Dendritic cell treated with granulocyte-macrophage colony-stimulating factor and Interleukin-4, amounts not matched to agents 40 ng/mL and 50 ng/mL, for 4 days (primary cell): Measurements from ENCODE around the gene COX6A2.

ENCODE experiments used
- H3K27ac Mint-ChIP-seq: one replicate; pipeline ENCODE4 v1.8.0; 2022; ENCODE audit warnings: mild to moderate bottlenecking, mixed read lengths
- H3K27me3 Mint-ChIP-seq: one replicate; pipeline ENCODE4 v1.8.0; 2022; ENCODE audit warnings: mild to moderate bottlenecking, mixed read lengths
- H3K36me3 Mint-ChIP-seq: one replicate; pipeline ENCODE4 v1.8.0; 2022; ENCODE audit warnings: low read depth, mixed read lengths
- H3K4me1 Mint-ChIP-seq: one replicate; pipeline ENCODE4 v1.8.0; 2022; ENCODE audit warnings: low read depth, mixed read lengths
- H3K4me3 Mint-ChIP-seq: one replicate; pipeline ENCODE4 v1.8.0; 2022; ENCODE audit warnings: mild to moderate bottlenecking, moderate library complexity, mixed read lengths
- H3K9me3 Mint-ChIP-seq: one replicate; pipeline ENCODE4 v1.8.0; 2022; ENCODE audit warnings: mixed read lengths
- intact Hi-C: fragments of 100-400 bp; cut with micrococcal nuclease; formaldehyde crosslinking; loops from one replicate; pipeline ENCODE4 v1.15.0; 2022

Gene COX6A2

GRCh38 chr16:31428279-31428597 lies at the start of gene COX6A2:
COX6A2 (minus strand) TSS chr16:31428360; CDS start chr16:31428325, 35 bp downstream.
- peaks cover 35% of the 10 kb centered on the region for H3K27me3 Mint-ChIP-seq
- H3K4me3 Mint-ChIP-seq = peak within 1 kb of the TSS; percentile 69
- intact Hi-C loops = no loop called here
- no peaks in the 10 kb centered on the region for H3K9me3 Mint-ChIP-seq
- H3K27ac Mint-ChIP-seq = no peak within 1 kb of the TSS
- H3K4me1 Mint-ChIP-seq = peaks cover 9% of the 10 kb centered on the region
- H3K36me3 Mint-ChIP-seq = no peaks in the 10 kb centered on the region

GRCh38 chr16:31477220-31478216 lies 49.4 kb upstream of the COX6A2 start:
- H3K4me1 Mint-ChIP-seq = peaks cover 45% of the 10 kb centered on the region
- peaks cover 52% of the 10 kb centered on the region for H3K27me3 Mint-ChIP-seq
- no peaks in the 10 kb centered on the region for H3K36me3 Mint-ChIP-seq
- peak overlapping the region; percentile 67 for H3K4me3 Mint-ChIP-seq
- H3K27ac Mint-ChIP-seq = peak overlapping the region; percentile 73
- intact Hi-C loops = no loop called here
- no peaks in the 10 kb centered on the region for H3K9me3 Mint-ChIP-seq

GRCh38 chr16:31476303-31477219 lies 48.4 kb upstream of the COX6A2 start:
- Mint-ChIP-seq H3K36me3 (no peaks in the 10 kb centered on the region), H3K27me3 (peaks cover 55% of the 10 kb centered on the region), H3K27ac (peak overlapping the region; percentile 73), H3K4me3 (peak overlapping the region; percentile 83), H3K4me1 (peaks cover 50% of the 10 kb centered on the region), H3K9me3 (no peaks in the 10 kb centered on the region)
- intact Hi-C loops = no loop called here

DNA sequence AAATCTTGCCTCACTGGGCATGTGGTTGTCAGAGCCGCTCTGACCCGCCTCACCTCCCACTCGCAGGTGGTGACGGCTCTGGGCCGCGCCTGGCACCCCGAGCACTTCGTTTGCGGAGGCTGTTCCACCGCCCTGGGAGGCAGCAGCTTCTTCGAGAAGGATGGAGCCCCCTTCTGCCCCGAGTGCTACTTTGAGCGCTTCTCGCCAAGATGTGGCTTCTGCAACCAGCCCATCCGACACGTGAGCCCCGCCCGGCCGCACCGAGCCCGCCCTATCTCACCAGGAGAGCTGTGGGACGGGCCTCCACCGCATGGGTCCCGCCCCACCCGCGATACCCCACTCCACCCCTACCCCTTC lies 47.8 kb upstream of the COX6A2 start:
- peak overlapping the region; percentile 83 for H3K4me3 Mint-ChIP-seq
- peaks cover 61% of the 10 kb centered on the region for H3K27me3 Mint-ChIP-seq
- no peaks in the 10 kb centered on the region for H3K36me3 Mint-ChIP-seq
- no peaks in the 10 kb centered on the region for H3K9me3 Mint-ChIP-seq
- peak overlapping the region; percentile 73 for H3K27ac Mint-ChIP-seq
- intact Hi-C loops = no loop called here
- H3K4me1 Mint-ChIP-seq = peaks cover 52% of the 10 kb centered on the region

DNA sequence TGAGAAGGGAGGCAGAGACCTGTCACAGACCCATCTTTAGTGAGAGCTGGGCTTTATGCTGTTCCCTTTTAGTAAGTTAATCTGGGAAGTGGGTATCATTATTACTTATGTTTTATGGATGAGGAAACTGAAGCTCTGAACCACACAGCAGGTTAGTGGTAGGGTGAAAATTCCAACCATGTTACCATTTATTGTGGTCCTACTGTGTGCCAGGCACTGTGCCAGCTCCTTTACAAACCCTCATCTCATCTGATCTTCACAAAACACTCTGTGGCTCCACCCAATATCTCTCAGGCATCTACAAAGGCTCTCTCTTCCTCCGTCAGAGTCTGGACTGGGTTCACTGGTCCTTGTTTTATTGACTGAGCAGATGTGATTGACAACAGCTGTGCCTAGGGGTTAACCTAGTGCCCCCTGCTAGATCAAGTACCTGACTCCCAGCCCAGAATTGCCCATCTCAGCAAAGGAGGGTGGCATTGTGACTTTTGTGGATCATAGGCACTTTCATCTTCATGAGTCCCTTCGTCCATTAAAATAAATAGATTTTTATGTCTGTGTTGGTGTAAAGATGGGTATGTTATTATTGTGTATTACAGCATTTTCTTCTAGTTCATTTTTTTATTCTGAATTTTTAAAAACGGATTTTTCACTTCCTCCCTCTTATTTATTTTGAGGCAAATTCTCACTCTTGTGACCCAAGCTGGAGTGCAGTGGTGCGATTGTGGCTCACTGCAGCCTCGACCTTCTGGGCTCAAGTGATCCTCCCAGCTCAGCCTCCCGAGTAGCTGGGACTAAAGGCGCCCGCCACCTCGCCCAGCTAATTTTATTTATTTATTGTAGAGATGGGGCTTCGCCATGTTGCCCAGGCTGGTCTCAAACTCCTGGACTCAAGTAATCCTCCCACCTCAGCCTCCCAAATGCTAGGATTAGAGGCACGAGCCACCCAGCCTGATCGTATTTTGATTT lies 46.9 kb upstream of the COX6A2 start:
- no peak overlapping the region for H3K27ac Mint-ChIP-seq

DNA sequence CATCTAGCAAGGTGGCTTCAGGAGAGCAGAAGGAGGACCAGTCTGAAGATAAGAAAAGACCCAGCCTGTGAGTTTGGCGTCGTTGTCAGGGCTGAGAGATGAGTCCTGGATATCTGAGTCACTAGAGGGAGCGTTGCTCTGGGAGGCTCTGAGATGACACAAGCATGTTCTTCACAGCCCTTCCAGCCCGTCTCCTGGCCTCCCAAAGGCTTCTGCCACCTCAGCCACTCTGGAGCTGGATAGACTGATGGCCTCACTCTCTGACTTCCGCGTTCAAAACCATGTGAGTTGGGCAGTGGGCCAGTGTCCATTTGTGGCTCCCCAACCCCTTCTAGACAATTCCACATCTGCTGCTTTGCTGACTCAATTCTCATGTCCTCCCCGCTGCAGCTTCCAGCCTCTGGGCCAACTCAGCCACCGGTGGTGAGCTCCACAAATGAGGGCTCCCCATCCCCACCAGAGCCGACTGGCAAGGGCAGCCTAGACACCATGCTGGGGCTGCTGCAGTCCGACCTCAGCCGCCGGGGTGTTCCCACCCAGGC lies 46.1 kb upstream of the COX6A2 start:
- no peaks in the 10 kb centered on the region for H3K9me3 Mint-ChIP-seq
- no peaks in the 10 kb centered on the region for H3K36me3 Mint-ChIP-seq
- H3K27me3 Mint-ChIP-seq = peaks cover 59% of the 10 kb centered on the region
- intact Hi-C loops = no loop called here
- no peak overlapping the region for H3K27ac Mint-ChIP-seq
- H3K4me3 Mint-ChIP-seq = no peak overlapping the region
- peaks cover 46% of the 10 kb centered on the region for H3K4me1 Mint-ChIP-seq

More for the DNA sequence above, 46.9 kb upstream of the COX6A2 start:
- intact Hi-C loops = no loop called here
- peaks cover 46% of the 10 kb centered on the region for H3K4me1 Mint-ChIP-seq
- H3K36me3 Mint-ChIP-seq = no peaks in the 10 kb centered on the region
- no peak overlapping the region for H3K4me3 Mint-ChIP-seq
- H3K27me3 Mint-ChIP-seq = peaks cover 64% of the 10 kb centered on the region
- no peaks in the 10 kb centered on the region for H3K9me3 Mint-ChIP-seq

GRCh38 chr16:31473264-31473984 lies 45.3 kb upstream of the COX6A2 start:
- Mint-ChIP-seq H3K4me3 (no peak overlapping the region), H3K27me3 (peaks cover 59% of the 10 kb centered on the region), H3K4me1 (peaks cover 46% of the 10 kb centered on the region), H3K27ac (no peak overlapping the region), H3K36me3 (no peaks in the 10 kb centered on the region), H3K9me3 (no peaks in the 10 kb centered on the region)
- intact Hi-C loops = no loop called here

- Mint-ChIP-seq H3K4me3 (no peak overlapping the region), H3K27me3 (peaks cover 55% of the 10 kb centered on the region), H3K27ac (no peak overlapping the region), H3K9me3 (no peaks in the 10 kb centered on the region), H3K36me3 (no peaks in the 10 kb centered on the region), H3K4me1 (peaks cover 42% of the 10 kb centered on the region)
- intact Hi-C loops = no loop called here
These were observed 44.6 kb upstream of the COX6A2 start for GRCh38 chr16:31472709-31473203.

DNA sequence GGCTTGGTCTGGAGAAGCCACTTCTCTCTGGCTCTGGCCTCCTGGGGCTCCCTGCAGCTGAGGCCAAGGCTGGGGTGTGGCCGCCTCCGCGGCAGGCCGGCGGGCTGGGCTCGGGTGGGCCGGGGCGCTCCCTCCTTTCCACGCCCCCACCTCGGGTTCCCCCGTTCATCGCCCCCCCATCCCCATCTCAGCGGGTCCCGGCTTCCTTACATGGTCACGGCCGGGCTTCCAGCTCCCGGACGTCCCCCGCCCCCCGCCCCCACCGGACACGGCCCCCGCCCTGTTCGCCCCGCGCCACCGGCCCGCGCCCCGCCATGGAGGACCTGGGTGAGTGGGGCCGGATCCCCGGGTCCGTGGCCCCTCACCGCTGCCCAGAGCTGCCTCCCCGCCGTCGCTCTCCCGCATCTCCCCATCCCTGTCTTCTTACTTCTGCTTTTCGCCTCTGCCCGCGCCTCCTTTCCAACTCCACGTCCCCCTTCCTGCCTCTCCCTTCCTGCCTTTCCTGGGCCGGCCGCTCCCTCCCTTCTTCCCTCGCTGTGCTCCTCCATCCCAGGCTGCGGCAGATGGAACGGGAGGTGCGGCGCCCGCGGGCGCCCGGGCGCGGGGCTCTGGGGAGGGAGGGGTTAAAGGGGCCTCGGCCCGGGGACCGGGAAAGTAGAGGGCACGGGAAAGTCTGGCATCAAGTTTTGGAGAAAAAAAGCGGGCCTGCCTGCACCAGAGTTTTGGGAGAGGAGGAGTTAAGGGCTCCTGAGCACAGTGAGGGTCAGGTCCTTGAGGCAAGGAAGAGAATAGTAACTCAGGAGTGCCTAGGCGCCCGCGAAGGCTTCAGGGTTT lies 43.9 kb upstream of the COX6A2 start, which contains the start of gene TGFB1I1:
TGFB1I1 (plus strand) TSS at position 278 of the 834 bp plus-strand sequence; CDS start at position 315, 37 bp downstream.
- Mint-ChIP-seq H3K36me3 (peaks cover 2% of the 10 kb centered on the region), H3K9me3 (no peaks in the 10 kb centered on the region), H3K4me3 (peak within 1 kb of the TSS; percentile 75), H3K27ac (peak within 1 kb of the TSS; percentile 33), H3K4me1 (peaks cover 38% of the 10 kb centered on the region), H3K27me3 (peaks cover 48% of the 10 kb centered on the region)
- intact Hi-C loops = no loop called here

DNA sequence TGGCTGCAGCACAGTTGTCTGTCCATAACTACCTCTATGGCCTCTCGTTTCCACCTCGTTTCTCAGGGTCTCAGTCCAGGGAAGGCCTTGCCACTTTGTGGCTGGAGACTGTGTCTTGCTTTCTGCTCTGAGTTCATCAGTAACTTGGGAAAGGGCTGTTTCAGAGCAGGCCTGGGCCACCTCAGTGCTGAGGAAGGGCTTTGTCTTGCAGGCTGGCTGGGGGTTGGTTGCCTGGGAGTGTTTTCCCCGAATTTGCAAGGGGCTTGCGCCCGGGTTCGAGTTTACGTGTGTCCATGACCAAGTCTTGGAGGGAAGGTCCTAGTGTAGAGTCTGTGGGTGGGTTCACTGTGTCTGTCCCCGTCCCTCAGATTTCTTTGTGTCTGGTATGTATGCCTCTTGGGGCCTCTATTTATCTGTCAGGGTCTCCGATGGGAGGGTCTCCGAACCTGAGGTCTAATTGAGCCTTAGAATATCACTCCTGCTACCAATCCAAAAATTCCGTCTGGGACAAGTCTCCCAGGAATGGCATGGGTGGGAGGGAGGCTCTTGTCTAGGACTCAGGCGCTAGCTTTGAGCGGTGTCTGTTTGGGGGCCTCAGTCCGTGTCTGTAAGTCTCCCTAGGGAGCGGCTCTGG lies 43.2 kb upstream of the COX6A2 start:
- Mint-ChIP-seq H3K27me3 (peaks cover 44% of the 10 kb centered on the region), H3K4me1 (peaks cover 38% of the 10 kb centered on the region), H3K36me3 (peaks cover 10% of the 10 kb centered on the region), H3K9me3 (no peaks in the 10 kb centered on the region), H3K4me3 (peak overlapping the region; percentile 9), H3K27ac (peak overlapping the region; percentile 33)
- intact Hi-C loops = no loop called here

GRCh38 chr16:31470615-31471014 lies 42.5 kb upstream of the COX6A2 start:
- Mint-ChIP-seq H3K27ac (no peak overlapping the region), H3K36me3 (peaks cover 17% of the 10 kb centered on the region), H3K4me1 (peaks cover 41% of the 10 kb centered on the region), H3K9me3 (no peaks in the 10 kb centered on the region), H3K27me3 (peaks cover 36% of the 10 kb centered on the region), H3K4me3 (no peak overlapping the region)
- intact Hi-C loops = no loop called here
